Right cardiac atrium (tissue), 5 donors: ENCODE data around the gene DNAJB11. TPM values are rescaled to one million over a fixed set of nuclear protein-coding genes. Genes with fewer than 3 reads are reported as not detected.
A peak's percentile ranks its signal among the peaks of the same experiment; 100 is the strongest.
"Not testable (repeated sequence)": the region's sequence is repeated elsewhere in the genome, so short reads cannot be mapped to it uniquely, and the experiment has no call there.

Experiments used
- ATAC-seq, 2 donors: fragments of 200-7000 bp; cut with Tn5 transposase; one replicate each; pipeline versions ENCODE4 v1.8.0 to v1.9.1; 2020; ENCODE audit warnings: moderate library complexity in 2 of 2, mild to moderate bottlenecking in 1 of 2
- DNase-seq, 3 donors: peaks; one replicate each; pipeline ENCODE4 v3.0.0-alpha.2; 2020
- H3K27ac ChIP-seq: one replicate; pipeline ENCODE4 v1.5.1; 2013; ENCODE audit warnings: mild to moderate bottlenecking, low read length, control low read depth, moderate library complexity
- H3K27me3 ChIP-seq: one replicate; pipeline ENCODE4 v1.6.1; 2013; ENCODE audit not compliant: control insufficient read depth, insufficient read depth
- H3K4me1 ChIP-seq: one replicate; pipeline ENCODE4 v1.6.1; 2013; ENCODE audit warnings: low read length; ENCODE audit not compliant: control insufficient read depth, insufficient read depth
- H3K4me3 ChIP-seq: one replicate; pipeline ENCODE4 v1.5.1; 2013; ENCODE audit warnings: low read length, control low read depth
- H3K9me3 ChIP-seq: one replicate; pipeline ENCODE4 v1.6.1; 2013; ENCODE audit warnings: low read length; ENCODE audit not compliant: control insufficient read depth
- WGBS: extraction: QIAGEN DNeasy Blood & Tissue Kit; methylation state at CpG from one replicate; pipeline ENCODE4 v1.1.7; 2013; 5-methylcytosine and 5-hydroxymethylcytosine counted together
- intact Hi-C, 4 donors: fragments of 100-400 bp; cut with DNase I; formaldehyde crosslinking; loops; one replicate each; pipeline versions ENCODE4 v1.11.0 to v1.14.0; 2022 to 2023
- polyA plus RNA-seq: library from polyadenylated mRNA; stranded (reverse); fragments of 200-250 nt; gene quantifications from one replicate; pipeline ENCODE4 v1.2.3, GENCODE V29; 2013
- total RNA-seq, 4 donors: library from RNA; stranded (reverse); fragmentation: NEBNext Ultra II Directional; extraction: Animal tissue kit (Norgen Biotek cat#: 25700); gene quantifications; one replicate each; pipeline ENCODE4 v1.2.1, GENCODE V29; 2021
- donor health status: healthy with polysubstance abuse.
- donor health status: DM: no; HTN: yes; CAD: no.
- donor health status: DM: no; HTN: no; CAD: no.
- donor health status: DM: no; HTN: yes; CAD: no; lungs with severe emphysema.
- donor health status: DM: yes; HTN: yes; CAD: no.

The DNAJB11 gene
- total and polyA plus RNA-seq, 5 donors, result 25.6 to 60.5 (median 43.9) TPM

DNA sequence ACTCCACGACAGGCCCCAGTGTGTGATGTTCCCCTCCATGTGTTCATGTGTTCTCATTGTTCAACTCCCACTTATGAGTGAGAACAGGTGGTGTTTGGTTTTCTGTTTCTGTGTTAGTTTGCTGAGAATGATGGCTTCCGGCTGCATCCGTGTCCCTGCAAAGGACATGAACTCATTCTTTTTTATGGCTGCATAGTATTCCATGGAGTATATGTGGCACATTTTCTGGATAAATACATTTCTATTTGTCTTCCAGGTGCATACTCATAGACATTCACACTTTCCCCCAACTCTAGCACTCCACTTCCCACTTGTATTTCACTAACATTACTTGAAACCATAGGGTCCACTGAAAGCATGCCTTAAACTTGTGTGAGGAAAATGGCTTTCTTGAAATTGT is 38.8 kb upstream of the DNAJB11 start:
- ATAC-seq, H3K27me3 ChIP-seq: not testable (repeated sequence)
- intact Hi-C loops, result loop anchor here in 2 of 4 donors (10.0 kb wide), 2 partner anchors 267 to 277 kb away; no protein-coding TSS in a partner anchor

DNA sequence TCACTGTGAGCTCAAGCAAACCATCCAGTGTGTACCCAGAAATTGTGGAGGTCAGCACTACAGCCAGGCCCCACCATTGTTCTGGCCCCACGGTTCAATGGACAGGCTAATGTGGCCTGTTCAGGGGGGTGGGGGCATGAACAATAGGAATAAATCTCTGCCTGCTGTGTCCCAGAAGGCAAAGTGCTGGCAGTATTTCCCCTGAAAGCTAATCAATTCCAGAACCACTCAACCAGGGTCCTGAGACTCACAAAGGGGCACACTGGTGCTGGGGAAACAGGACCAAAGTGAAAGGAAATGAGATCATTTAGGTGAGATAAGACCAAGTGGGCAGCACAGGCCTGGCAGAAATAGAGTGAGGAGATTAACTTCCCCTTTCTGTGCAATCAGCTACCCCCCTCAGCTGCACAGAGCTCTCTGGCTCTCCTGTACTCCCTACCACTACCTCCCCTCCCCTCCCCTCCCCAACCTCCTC is 37.9 kb upstream of the DNAJB11 start:
- Histone ChIP-seq H3K27me3 (no peaks in the 10 kb centered on the region), H3K4me3 (no peak overlapping the region), H3K27ac (no peak overlapping the region), H3K4me1 (peaks cover 2% of the 10 kb centered on the region), H3K9me3 (no peaks in the 10 kb centered on the region)
- DNase-seq, result no peak
- ATAC-seq, result no peak
- 72% methylated on average over 1 of the region's 1 CpG for WGBS
- intact Hi-C loops, result loop anchor here in 2 of 4 donors (10.0 kb wide), 2 partner anchors 268 to 278 kb away; no protein-coding TSS in a partner anchor

More for the DNA sequence above, 38.8 kb upstream of the DNAJB11 start:
- H3K27ac ChIP-seq, DNase-seq, H3K4me1 ChIP-seq, H3K4me3 ChIP-seq, H3K9me3 ChIP-seq: not testable (repeated sequence)
- 96% methylated on average over 3 of the region's 3 CpGs for WGBS

DNA sequence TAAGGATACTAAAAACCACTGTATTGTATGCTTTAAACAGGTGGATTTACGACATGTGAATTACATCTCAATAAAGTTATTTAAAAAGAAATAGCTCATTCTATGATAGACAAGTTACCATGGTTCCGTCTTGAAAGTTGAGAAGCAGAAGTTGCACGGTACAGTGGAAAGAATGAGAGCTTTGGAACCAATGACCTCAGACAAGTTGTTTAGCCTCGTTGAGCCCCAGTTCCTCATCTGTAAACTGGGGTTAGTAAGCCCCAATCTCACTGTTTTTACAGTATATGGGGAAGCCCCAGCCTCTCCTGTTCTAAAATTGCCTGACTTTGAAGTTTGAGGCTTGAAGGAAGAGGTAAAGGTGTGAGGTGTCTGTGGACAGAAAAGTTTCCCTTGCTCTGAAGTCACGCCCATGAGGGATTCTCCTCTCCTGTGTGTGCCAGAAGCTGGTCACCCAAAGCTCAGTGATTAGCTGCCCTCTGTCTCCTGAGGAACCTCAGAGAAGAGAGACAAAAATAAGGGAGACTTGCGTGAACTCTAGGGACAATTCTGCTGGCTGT is 36.3 kb upstream of the DNAJB11 start:
- no peak for ATAC-seq
- H3K4me1 ChIP-seq, result peaks cover 2% of the 10 kb centered on the region
- no peaks in the 10 kb centered on the region for H3K27me3 ChIP-seq
- no peak overlapping the region for H3K27ac ChIP-seq
- H3K9me3 ChIP-seq, result no peaks in the 10 kb centered on the region
- no peak overlapping the region for H3K4me3 ChIP-seq
- intact Hi-C loops, result loop anchor here in 2 of 4 donors (10.0 kb wide), 2 partner anchors 269 to 279 kb away; no protein-coding TSS in a partner anchor
- WGBS, result 86% methylated on average over 6 of the region's 6 CpGs
- DNase-seq, result no peak

DNA sequence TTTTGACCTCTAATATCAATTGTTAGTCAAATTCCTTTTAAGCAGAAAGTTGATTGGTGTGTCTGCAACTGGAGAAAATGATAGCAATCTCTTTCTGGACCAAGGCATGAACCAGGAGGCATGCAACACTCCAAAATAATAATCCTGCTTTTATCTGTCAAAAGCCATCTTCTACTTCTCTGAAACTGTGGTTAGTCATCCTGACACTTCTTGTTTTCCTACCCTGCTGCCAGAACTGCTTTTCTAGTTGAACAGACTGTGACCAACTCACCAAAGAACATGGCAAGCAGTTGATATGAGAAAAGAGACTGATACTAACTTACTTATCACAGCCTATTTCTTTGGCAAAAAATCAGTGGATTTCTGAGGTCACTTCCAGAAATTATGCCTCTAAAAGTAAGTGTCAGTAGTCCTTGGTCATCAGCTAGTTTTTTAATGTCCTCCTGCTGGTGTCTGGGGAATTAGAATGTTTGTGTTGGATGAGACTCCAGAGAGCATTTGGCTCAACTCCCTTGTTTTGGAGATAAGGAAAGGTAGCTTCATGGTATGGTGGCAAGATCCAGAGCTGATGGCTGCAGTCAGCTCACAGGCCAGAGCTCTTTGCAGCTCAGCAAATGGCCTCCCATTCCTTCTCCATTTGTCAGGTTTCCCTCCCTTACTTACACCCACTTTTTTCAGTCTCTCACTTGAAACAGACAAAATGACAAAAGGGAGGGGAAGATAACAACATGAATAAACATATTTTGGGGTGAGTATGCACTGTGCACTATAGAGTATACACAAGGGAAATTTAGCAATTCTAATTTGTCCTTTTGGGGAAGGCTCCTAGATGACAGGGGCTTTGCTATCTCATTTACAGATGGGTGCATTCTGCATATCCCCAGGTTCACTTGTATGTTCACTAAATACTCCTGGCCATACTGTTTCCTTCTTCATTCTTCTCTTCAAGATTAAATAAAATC is 33.4 kb upstream of the DNAJB11 start:
- intact Hi-C loops, result loop anchor here in 2 of 4 donors (10.0 kb wide), 2 partner anchors 272 to 282 kb away; no protein-coding TSS in a partner anchor
- no peak overlapping the region for H3K27ac ChIP-seq
- H3K4me1 ChIP-seq, result peaks cover 2% of the 10 kb centered on the region
- ATAC-seq (peak in 1 of 2 donors; percentile 76), DNase-seq (no peak)
- no peaks in the 10 kb centered on the region for H3K27me3 ChIP-seq
- H3K4me3 ChIP-seq, result no peak overlapping the region
- no peaks in the 10 kb centered on the region for H3K9me3 ChIP-seq

DNA sequence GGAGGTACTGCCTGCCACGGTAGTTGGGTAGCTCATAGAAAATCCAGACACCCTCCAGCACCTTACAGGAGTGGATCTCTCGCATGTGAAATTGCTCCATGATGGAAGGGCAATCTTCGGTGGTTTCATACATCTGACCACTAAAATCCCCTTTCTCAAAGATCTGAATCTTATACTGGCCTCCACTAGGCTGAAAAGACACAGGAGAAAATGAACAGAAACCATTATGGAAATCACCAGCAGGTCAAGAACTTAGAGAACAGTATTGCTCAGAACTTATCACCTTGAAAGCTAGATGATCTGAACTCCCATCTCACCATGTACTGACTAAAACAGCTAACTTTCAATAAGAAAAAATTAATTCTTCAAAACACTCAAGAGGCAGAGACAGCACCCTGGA is 31.7 kb upstream of the DNAJB11 start:
- no peak overlapping the region for H3K4me3 ChIP-seq
- ATAC-seq, result no peak
- 98% methylated on average over 3 of the region's 3 CpGs for WGBS
- no peak overlapping the region for H3K27ac ChIP-seq
- no peaks in the 10 kb centered on the region for H3K27me3 ChIP-seq
- no peak for DNase-seq
- H3K4me1 ChIP-seq, result peaks cover 2% of the 10 kb centered on the region
- intact Hi-C loops, result loop anchor here in 2 of 4 donors (10.0 kb wide), 2 partner anchors 274 to 284 kb away; no protein-coding TSS in a partner anchor
- no peaks in the 10 kb centered on the region for H3K9me3 ChIP-seq

DNA sequence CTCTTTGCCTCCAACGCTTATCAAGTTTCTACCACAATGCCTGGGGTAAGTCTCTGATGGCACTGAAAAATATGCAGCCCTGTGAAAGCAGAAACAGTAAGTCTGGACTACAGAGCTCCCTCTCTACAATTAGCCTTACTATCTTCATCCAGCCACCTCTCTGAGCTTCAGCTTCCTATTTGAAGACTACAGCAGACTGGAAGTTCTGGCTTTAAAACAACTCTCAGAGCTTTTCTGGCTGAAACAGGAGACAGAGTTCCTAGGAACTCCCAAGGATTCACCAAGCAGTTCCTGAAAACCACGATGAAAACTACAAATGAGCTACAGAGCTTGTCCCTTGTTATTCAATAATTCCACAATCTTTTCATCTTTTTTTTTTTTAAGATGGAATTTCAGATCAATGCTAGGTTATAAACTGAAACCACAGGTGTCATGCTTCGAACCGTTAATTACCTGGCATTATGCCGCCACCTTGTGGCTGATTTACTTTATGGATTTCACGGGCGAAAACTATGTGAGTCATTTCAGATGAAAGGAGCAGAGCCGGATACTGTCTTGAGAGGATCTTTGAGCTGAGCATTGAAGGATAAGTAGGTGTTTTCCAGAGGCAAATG is 30.2 kb upstream of the DNAJB11 start:
- peak overlapping the region; percentile 25 for H3K4me3 ChIP-seq
- 6% methylated on average over 8 of the region's 8 CpGs for WGBS

DNA sequence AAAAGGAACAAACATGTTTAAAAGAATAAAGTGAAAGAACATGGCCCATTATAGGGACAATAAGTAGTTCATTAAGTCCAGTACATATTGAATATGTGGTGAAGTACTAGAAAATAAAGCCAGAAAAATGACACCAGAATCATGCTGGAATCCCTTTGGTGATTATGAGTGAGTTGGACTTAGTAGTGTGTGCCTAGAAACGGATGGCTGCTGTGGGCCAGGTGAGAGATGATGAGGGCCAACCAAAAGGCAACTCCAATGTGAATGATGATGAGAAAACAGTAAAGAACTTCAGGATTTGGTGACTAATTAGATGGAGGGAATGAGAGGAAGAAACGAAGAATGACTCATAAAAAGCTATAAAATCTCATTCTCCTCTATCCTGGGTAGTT is 29.7 kb upstream of the DNAJB11 start:
- WGBS, result 45% methylated on average over 2 of the region's 2 CpGs
- intact Hi-C loops, result loop anchor here in 3 of 4 donors (5.0 kb wide), 3 partner anchors 279 to 559 kb away; no protein-coding TSS in a partner anchor
- no peak for ATAC-seq
- H3K9me3 ChIP-seq, result no peaks in the 10 kb centered on the region
- H3K4me3 ChIP-seq, result no peak overlapping the region
- no peak for DNase-seq
- no peaks in the 10 kb centered on the region for H3K27me3 ChIP-seq
- no peak overlapping the region for H3K27ac ChIP-seq
- peaks cover 2% of the 10 kb centered on the region for H3K4me1 ChIP-seq

More for the DNA sequence above, 30.2 kb upstream of the DNAJB11 start:
- peak in 2 of 3 donors; percentile 37 to 66 for DNase-seq
- no peaks in the 10 kb centered on the region for H3K9me3 ChIP-seq
- H3K27me3 ChIP-seq, result no peaks in the 10 kb centered on the region
- H3K4me1 ChIP-seq, result peaks cover 2% of the 10 kb centered on the region
- intact Hi-C loops, result loop anchor here in 3 of 4 donors (5.0 kb wide), 3 partner anchors 278 to 558 kb away; no protein-coding TSS in a partner anchor
- H3K27ac ChIP-seq, result no peak overlapping the region
- ATAC-seq, result peak; percentile 73 to 79

DNA sequence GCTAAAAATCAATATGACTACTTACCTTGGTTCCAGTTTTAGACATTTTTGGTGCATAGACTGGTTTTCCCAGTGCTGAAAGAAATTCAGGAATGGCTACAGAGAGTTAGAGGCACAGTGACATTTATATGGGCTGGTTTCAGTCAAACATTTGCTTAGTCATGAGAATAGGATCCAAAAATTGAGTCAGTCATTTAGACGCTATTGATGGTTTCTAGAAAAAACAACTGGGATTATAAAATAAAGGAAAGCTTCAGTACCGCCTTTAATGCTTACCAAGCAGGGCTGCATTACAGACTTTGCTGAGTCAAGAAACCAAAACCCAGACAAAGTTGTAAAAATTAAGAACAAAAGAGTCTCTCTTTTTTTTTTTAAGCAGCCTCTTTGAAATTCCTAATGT is 26.2 kb upstream of the DNAJB11 start, which contains the start of gene CRYGS:
Gene CRYGS (minus strand): TSS at position 100 of the 400 bp plus-strand sequence. CDS start 54 bp downstream, at position 46.
- intact Hi-C loops, result loop anchor here in 3 of 4 donors (5.0 kb wide), 3 partner anchors 282 to 562 kb away; no protein-coding TSS in a partner anchor
- 73% methylated on average over 2 of the region's 2 CpGs for WGBS
- H3K27me3 ChIP-seq, result no peaks in the 10 kb centered on the region
- no peak within 1 kb of the TSS for H3K4me3 ChIP-seq
- H3K27ac ChIP-seq, result no peak within 1 kb of the TSS
- ATAC-seq (no peak), DNase-seq (no peak)
- H3K4me1 ChIP-seq, result no peaks in the 10 kb centered on the region
- no peaks in the 10 kb centered on the region for H3K9me3 ChIP-seq

DNA sequence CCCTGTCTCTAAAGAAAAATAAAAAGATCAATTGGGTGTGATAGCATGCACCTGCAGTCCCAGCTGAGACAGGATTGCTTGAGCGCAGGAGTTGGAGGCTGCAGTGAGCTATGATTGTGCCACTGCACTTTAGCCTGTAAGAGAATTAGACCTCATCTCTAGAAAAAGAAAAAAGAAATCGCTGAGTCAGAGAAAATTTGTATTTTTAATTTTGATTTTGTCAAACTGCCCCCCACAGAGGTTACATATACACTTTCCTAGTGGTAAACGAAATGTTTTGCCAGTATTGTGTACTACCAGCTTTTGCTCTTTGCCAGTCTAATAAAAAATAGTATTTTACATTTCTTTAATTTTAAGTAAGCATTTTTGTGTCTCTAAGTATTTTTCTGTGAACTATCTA is 21.0 kb upstream of the DNAJB11 start:
- DNase-seq, result no peak

DNA sequence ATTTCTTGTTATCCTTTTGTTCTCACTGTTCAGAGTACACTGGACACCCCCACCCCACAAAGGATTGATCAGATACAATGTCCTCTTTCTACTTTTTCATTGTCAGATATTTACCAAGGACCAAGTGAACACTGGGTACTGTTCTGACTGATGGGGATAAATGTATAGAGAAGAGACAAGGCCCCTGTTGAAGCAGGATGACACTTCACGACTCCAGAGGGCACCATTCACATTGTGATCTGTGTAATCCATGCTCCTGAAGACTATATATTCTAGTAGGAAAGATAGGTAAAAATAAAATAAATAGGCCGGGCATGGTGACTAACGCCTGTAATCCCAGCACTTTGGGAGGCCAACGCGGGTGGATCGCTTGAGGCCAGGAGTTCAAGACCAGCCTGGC is 19.1 kb upstream of the DNAJB11 start:
- no peak overlapping the region for H3K27ac ChIP-seq
- WGBS, result 91% methylated on average over 6 of the region's 6 CpGs
- H3K4me3 ChIP-seq, result no peak overlapping the region
- no peak for DNase-seq
- no peaks in the 10 kb centered on the region for H3K4me1 ChIP-seq
- intact Hi-C loops, result no loop called here
- H3K27me3 ChIP-seq, result no peaks in the 10 kb centered on the region
- no peaks in the 10 kb centered on the region for H3K9me3 ChIP-seq
- ATAC-seq, result no peak

More for the DNA sequence above, 21.0 kb upstream of the DNAJB11 start:
- Histone ChIP-seq H3K27me3 (no peaks in the 10 kb centered on the region), H3K27ac (no peak overlapping the region), H3K4me3 (no peak overlapping the region), H3K9me3 (no peaks in the 10 kb centered on the region), H3K4me1 (no peaks in the 10 kb centered on the region)
- intact Hi-C loops, result no loop called here
- no peak for ATAC-seq
- WGBS, result 97% methylated on average over 3 of the region's 3 CpGs
